RKO (cell line): ENCODE results near the gene PIK3R5.
"Not testable (repeated sequence)": the region's sequence is repeated elsewhere in the genome, so short reads cannot be mapped to it uniquely, and the experiment has no call there.

Experiments used
- DNase-seq: peaks from one replicate; pipeline ENCODE4 v3.0.0-alpha.2; 2016; ENCODE audit warnings: low spot score

The PIK3R5 gene, protein sequence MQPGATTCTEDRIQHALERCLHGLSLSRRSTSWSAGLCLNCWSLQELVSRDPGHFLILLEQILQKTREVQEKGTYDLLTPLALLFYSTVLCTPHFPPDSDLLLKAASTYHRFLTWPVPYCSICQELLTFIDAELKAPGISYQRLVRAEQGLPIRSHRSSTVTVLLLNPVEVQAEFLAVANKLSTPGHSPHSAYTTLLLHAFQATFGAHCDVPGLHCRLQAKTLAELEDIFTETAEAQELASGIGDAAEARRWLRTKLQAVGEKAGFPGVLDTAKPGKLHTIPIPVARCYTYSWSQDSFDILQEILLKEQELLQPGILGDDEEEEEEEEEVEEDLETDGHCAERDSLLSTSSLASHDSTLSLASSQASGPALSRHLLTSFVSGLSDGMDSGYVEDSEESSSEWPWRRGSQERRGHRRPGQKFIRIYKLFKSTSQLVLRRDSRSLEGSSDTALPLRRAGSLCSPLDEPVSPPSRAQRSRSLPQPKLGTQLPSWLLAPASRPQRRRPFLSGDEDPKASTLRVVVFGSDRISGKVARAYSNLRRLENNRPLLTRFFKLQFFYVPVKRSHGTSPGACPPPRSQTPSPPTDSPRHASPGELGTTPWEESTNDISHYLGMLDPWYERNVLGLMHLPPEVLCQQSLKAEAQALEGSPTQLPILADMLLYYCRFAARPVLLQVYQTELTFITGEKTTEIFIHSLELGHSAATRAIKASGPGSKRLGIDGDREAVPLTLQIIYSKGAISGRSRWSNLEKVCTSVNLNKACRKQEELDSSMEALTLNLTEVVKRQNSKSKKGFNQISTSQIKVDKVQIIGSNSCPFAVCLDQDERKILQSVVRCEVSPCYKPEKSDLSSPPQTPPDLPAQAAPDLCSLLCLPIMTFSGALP

DNA sequence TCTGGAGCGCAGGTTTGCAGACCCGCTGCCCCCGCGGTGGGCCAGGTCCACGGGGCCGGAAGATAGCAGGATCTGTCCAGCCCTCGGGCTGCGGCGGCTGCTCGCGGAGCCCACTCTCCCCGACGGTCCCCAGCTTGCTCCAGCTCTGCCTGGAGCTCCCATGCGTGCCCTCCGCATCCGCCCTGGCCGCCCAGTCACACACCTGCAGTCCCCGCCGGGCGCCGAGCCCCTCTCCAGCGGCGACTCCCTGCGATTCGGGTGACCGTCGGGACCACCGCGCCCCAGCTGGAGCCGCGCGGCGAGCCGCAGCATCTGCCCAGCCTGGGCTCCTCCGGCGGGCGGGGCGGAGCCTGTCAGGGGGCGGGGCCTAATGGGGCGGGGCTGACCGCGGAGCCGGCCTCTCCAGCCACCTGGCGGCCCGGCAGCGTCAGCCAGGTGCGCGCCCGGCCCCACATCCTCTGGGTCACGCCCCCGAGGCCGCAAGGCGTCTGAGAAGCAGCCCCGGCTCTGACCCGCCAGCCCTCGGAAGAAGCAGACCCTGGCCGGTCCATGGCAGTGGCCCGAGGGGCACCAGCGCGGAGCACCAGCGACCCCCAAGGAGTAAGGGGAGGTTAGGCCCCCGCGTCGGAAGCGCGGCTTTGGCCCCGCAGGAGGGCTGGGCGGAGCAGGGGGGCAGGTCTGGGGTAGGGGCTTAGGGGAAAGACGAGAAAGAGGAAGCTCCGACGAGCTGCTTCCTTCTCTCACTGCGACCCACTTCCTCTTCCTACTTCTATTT is at the start of gene PIK3R5:
Gene PIK3R5, minus strand, starts transcription at position 314 of the 775 bp plus-strand sequence. CDS start 54,213 bp downstream, outside the sequence.
- DNase-seq, result no peak

DNA sequence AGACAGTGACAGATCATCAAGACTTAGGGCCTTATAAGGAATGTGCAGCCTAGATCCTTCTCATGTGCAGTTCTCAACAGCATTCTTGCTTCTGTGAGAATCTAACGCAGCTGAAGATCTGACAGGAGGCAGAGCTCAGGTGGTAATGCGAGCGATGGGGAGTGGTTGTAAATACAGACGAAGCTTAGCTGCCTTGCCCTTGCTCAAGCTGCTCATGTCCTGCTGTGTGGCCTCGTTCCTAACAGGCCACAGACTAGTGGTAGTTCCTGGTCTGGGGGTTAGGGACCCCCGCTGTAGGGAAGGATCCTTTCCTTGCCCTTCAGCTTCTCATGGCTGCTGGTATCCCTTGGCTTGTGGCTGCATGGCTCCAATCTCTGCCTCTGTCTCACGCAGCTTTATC is 45.5 kb upstream of the PIK3R5 start:
- no peak for DNase-seq

DNA sequence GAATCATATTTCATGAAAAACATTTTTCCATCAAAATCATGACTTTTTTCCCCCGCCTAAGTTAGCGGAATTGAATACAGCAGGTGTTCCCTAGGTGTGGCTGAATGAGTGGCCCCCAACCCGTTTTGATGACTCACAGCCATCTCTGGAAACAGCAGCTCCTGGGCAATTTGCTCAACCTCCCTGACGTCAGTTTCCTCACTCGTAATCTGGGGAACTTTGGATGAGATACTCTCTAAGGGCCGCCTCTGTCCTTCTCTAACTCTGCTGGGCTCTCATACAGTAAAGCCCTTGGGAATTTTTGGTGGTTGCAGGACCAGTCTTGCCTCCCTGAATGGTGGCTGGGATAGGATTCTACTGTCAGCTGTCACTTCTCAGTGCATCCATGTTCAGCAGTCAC is 44.2 kb upstream of the PIK3R5 start:
- DNase-seq, result no peak

DNA sequence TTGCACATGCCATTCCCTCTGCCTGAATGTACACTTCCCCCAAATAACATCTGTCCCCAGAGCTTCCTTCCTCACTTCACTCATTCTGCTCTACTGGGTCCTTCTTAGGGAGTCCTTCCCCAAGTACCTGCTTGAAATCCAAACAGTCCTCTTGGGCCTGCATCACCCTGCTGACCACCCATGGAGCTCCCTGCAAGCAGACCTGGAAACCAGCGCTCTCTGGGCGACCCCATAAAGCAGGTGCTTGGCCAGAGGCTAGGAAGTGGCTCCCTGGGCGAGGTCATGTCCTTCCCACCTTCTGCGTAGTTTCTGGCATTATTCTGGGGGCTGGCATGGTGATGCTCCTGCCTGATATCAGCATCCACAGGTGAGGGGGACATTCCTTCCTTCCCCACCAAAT is 43.6 kb upstream of the PIK3R5 start:
- DNase-seq, result no peak

DNA sequence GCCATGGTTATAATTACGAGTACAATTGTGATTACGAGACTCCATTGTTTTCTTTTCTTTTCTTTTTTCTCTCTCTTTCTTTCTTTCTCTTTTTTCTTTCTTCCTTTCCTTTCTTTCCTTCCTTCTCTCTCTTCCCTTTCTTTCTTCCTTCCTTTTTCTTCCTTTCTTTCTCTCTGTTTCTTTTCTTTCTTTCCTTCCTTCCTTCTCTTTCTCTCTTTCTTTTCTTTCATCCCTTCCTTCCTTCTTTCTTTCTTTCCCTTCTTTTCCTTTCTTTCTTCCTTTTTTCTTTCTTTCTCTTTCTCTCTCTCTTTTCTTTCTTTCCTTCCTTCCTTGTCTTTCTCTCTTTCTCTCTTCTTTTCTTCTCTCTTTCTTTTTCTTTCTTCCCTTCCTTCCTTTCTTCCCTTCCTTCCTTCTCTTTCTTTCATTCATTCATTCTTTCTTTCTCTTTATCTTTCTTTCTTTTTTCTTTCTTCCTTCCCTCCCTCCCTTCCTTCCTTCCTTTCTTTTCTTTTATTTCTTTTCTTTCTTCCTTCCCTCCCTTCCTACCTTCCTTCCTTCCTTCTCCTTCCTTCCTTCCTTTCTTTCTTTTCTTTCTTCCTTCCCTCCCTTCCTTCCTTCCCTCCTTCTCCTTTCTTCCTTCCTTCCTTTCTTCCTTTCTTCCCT is 41.7 kb upstream of the PIK3R5 start:
- DNase-seq, result no peak

DNA sequence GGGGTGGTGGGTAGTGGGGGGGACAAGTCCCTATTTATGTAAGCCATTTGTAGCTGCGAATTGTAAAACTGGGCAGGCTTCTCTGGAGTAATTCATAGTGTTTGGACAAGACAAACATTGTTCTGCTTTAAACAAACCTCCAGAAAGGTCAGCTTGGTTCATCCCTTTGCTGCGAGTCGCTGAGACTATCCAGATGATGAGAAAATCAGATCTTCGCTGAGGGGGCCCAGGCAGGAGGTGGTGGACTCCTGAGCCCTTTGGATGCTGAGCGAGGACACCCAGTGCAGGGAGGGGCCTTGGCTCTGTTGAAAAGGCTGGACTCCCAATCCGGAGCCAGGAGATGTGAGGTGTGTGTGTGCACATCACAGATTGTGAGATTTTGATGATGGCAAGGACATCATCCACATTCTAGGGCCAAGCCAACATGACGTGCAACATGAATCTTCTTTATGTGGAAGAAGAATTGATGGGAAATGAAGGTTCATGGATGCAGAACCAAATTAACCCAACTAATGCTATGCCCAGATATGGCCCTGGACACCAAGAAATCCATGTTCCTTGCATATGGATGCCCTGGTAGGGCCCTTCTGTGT is 40.8 kb upstream of the PIK3R5 start:
- no peak for DNase-seq

DNA sequence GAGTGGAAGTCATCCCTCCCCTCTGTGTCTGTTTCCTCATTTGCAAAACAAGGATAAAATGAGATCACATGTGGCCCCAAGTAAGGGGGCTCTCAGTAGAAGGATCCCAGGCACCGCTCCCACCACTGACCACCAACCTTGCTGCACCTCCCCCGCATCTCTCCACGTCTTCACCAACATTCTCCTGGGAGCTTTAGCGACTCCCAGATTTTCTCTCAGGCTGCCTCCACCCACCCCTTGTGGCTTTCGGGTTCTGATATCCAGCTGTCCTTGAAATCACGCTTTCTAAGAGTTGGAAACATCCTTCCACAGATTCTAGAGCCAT is 39.4 kb upstream of the PIK3R5 start:
- no peak for DNase-seq

DNA sequence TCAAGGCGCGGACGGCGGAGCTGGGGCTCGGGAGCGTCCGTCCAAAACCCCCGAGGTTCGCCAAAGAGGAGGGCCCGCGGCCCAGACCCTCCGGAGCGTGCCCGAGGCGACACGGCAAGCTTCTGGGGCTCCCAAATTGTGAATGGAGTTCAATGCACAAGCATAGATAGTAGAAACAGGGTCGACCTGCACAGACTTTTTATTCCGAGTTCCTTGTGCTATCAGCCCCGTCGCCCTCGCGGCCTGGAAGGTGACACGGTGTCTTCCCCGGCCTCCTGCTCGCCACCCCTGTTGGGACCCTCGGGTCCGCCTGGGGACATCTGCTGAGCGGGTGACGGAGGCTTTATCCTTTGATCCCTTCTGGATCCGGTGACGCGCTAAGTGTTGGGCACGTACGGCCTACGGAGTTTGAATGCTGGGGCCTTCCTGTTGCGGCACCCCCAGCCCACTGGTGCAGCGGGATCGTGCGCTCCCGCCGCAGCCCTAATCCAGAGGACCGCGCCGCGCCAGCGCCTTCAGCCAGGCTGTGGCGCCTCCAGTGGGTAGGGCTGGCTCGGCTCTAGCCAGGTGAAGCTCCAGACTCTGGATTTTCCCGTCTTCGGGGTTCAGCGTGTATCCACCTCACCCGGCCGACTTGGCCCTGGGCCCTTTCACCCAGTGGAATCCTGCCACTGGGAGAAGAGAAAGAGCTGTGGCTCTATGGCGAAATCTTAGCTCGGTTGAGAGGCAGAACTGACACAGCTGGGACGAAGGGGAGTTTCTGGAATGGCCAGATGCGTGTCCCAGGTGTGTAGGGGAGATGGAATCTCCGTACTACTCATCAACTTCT is 38.8 kb upstream of the PIK3R5 start:
- DNase-seq, result no peak

DNA sequence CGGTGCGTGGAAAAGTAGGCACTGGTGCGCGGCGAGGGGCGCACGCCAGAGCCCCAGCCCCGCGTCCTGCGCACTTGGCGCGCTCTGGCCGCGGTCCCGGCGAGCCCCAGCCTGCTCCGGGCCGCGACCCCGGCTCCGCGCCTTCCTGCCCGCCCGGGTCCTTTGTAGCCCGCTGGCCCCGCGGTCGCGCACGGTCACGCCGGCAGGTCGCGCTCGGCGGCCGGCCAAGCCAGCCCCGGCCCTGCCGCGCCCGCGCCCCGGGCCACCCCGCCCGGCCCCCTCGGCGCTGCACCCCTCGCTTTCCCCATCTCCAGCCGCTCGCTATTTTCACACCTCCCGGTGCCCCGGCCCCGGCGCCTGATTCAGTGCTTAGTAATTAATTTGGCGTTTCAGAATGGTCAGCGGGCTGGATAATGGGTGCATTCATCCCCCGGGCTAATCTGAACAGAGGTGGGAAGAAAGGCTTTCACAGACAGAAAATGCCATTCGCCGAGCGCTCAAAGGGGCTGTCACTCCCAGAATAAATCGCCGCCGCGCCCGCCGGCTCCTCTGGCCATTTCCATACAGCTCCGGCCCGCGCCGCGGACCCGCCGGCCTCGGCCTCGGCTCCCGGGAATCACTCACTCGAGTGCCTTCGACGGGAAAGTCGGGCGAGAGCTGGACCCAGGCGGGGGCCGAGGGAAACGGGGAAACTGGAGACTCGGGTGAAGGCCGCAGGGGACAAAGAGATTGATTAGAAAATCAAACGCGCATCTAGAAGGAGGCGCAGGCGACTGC is 38.0 kb upstream of the PIK3R5 start:
- DNase-seq, result no peak

DNA sequence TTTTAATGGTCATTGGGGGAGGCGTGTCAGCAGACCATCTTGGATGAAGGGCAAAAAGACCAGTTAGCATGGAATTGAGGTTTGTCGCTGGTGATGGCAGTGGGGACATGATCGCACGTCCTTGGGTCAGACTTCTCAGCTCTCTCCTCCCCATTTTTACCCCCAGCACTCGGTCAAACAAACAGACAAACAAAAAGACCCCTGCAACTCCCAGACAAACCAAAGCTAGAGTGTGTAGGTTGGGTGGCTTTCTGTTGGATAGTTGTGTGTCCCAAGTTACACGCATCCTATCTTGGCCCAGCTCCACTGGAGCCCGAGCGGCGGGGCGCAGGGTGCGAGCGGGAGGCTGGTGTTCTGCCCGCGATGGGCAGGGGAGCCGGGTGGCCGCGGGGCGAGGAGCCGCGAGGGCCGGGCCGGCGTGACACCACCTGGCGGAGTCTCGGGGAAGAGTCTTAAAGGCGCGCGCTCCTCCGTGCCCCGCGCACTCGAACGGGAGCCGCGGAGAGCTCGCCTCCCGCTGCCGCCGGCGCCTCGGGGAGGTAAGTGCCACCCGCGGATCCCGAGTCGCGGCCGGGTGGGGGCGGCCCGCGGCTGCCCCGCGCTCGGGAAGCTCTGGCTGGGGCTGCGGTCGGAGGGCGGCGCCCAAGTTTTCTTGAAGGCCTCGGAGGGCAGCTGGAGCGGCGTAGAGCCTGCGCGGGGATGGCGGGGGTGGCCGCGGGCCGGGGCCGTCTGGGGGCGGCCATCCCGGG is 37.3 kb upstream of the PIK3R5 start:
- no peak for DNase-seq

DNA sequence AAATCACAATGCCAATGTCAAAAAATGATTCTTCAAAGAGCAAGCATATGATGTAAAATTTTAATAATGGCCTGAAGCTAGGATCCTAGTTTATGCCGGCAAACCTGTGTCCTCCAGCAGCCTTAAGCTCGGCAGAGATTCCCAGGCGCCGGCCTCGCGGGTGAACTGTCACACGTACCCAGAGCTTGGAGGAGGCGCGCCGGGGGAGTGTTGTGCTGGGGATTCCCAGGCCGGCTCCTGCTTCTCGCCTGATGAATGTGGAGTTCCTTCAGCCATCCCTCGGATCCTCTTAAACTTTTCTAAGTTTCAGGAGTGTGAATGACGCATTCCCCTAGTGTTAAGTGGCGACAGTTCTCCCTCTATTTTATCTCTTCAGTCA is 36.7 kb upstream of the PIK3R5 start:
- DNase-seq, result no peak

DNA sequence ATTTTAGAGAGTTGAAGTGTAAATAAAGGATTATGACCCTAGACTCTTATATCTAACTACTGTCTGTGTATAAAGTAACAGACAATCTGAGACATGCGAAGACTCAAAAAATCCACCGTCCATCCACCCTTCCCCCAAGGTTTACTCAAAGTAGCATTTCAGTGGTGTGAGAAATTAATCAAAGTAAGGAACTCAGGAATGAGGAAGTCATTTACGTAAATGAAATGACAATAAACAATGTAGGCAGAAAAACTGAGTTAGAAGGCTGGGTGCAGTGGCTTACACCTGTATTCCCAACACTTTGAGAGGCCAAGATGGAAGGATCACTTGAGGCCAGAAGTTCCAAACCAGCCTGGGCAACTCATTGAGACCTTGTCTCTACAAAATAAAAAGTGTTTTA is 36.1 kb upstream of the PIK3R5 start:
- no peak for DNase-seq

DNA sequence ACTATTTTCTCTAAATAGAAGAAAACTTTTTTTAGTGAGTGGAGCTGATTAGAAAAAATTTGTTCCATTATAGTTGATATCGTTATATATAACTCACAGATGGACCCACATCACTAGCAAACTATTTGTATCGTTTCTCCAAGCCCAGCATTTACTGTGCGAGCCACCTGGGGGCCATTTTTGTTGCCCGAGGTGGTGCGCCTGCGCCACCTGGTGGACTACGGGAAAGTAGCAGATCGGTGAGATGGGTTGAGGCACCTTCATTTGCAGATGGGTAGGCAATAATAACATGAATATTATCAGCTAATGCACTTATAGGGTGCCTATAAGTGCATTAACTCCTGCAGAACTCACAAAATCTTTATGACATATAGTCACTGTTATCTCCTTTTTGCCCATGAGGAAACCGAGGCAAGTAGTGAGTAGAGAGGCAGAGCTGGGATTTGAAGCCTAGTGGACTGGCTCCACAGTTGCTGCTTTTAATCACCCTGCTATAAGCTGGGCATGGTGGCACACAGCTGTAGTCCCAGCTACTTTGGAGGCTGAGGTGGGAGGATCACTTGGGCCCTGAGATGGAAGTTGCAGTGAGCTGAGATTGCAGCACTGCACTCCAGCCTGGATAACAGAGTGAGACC is 32.6 kb upstream of the PIK3R5 start:
- peak; percentile 70 for DNase-seq

DNA sequence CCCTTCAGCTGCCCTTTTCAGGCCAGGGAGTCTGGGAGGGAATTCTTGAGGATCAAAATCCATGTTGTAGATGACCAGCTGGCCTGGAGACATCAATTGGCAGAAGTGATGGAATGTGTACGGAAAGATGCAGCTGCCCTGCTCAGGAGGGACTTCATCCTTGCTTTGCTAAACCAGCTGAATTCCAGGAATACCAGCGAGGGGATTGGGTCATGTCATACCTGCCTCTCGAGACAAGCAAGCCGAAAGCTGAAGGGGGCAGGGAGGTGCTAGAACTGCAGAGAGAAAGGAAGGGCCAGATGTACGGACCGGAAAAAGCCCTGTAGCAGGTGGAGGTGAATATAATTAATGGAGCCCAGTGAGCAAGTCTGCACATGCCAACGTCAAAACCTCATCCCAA is 30.2 kb upstream of the PIK3R5 start:
- DNase-seq, result no peak

DNA sequence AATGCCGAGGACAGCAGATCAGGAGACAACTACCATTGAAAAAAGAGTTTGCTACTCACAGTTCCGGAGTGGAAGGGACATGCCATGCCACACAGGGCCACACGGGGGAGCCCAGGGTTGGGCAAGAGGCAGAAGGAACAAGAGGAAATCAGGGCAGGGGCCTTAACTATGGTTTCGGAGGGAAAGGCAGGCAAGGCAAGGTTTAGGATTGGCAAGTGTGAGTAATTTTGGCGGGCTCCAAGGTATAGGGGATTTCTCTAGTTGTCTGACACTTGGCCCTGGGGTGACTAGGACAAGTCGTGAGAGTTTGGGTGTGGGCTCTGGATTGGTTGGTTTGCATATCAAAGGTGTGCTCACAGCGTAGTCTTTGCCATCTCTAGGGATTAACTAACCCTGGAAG is 28.8 kb upstream of the PIK3R5 start:
- DNase-seq, result peak; percentile 51

DNA sequence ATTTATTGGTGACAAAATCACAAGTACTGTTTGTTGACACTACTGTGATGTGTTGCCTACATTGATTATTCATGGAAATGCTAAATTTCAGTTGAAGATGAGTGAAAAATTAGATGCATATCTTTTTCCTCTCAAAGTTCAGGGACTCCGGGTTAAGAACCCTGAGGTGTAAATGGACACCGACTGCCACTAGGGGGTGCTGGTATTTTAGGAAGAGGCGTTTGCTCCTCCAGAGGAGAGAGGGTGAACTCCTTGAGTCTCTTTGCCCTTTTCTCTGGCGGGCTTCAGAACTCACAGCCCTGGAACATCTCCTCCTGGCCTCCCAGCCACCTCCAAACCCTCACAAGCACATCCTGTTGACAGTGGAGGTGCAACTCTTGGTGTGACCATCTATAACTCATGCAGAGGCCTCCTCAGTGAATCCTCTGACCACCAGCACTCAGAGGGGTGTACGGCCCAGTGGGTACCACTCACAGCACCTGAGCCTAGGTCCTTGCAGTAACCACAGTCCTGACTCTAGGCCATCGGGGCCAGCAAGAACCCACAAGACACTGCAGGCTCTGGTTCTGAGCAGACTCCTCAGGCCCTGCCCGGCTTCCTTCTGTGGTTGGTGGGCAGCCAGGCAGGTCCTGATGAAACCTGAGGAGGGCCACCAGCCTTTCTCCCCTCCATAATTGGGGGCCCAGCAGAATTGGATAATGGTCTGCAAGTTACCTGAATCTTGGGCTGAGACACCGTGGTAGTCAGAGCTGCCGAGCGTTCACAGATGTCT is 26.2 kb upstream of the PIK3R5 start:
- peak; percentile 45 for DNase-seq

DNA sequence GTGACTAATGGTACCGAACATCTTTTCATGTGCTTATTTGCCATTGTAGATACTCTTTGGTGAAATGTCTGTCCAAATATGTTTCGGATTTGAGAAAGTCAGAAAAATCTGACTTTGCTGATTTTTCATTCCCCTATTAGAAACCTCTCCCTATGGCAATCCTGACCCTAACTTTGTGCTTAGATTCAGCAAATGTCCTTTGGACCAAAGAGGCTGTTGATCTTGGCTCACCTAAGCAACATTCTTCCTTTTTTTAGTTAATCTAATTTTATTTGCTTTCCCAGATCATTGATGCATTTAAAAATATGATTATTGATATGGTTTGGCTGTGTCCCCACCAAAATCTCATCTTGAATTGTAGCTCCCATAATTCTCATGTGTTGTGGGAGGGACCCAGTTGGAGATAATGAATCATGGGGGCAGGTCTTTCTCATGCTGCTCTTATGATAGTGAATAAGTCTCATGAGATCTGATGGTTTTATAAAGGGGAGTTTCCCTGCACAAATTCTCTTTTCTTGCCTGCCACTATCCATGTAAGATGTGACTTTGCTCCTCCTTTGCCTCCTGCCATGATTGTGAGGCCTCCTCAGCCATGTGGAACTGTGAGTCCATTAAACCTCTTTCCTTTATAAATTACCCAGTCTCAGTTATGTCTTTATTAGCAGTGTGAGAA is 22.9 kb upstream of the PIK3R5 start:
- DNase-seq, result not testable (repeated sequence)
